GM12873 (cell line): Measurements from ENCODE around the gene IGF2R.

Source experiments
- CTCF ChIP-seq: IDR thresholded peaks from 2 replicates; pipeline ENCODE4 v1.5.1; 2012; ENCODE audit warnings: low read depth, mild to moderate bottlenecking, moderate library complexity, low read length, control low read depth; ENCODE audit not compliant: insufficient read depth; ENCODE audit errors: missing control alignments

Gene IGF2R

GRCh38 chr6:160004018-160004417 lies 35.1 kb downstream of the IGF2R start:
- TF ChIP-seq CTCF, result no peak

GRCh38 chr6:160004419-160005175 lies 35.7 kb downstream of the IGF2R start:
- TF ChIP-seq CTCF, result no peak

- no peak for TF ChIP-seq CTCF
Measured at GRCh38 chr6:160005211-160005610, 36.3 kb downstream of the IGF2R start.

DNA sequence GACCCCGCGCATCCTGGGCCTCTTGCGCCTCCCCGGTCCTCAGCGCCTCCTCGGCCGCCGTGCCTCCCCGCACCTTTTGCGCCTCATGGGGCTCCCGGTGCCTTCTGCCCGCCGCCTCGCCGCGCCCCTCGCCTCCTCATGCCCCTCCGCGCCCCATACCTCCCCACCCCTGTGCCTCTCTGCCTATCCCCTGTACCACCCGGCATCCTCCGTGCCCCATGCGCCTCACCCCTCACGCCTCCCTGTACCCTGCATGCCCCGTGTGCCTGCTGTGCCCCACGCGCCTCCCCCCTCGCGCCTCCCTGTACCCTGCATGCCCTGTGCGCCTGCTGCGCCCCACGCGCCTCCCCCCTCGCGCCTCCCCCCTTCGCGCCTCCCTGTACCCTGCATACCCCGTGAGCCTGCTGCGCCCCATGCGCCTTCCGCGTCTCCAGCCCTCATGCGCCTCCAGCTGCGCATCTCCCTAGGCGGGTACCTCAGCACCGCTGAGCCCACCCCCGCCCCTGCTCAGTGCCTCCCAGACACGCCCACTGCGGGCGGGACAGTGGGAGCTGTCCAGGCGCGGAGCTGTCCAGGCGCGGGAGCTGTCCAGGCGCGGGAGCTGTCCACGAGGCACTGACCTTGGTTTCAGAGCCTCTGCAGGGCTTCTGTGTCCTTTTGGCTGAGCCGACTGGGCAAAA lies 37.1 kb downstream of the IGF2R start:
- TF ChIP-seq CTCF, result no peak

- no peak for TF ChIP-seq CTCF
Measured at GRCh38 chr6:160007145-160007544, 38.3 kb downstream of the IGF2R start.

- no peak for TF ChIP-seq CTCF
Measured at GRCh38 chr6:160007611-160008010, 38.7 kb downstream of the IGF2R start.

DNA sequence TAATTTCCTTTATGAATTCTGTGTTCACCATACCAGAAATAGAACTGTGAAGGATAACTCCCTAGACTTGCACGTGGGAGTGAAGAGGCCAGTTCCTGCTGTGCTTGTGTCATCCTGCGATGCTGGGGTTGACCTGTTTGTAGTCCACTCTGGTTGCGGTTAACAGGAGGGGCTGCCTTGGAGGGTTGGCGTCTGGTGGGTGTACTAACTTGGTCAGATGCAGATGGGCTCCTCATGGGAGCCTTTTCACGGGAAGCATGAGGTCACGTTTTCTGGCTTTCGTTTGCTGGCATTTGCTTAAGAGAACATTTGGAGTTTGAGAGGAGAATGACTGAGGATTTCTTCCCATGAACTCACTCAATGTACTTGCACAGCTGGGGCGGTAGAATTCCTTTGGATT lies 41.2 kb downstream of the IGF2R start:
- no peak for TF ChIP-seq CTCF
